Right ventricle myocardium inferior (tissue), 1 donor: ENCODE data around the gene DOK3. TPM values are rescaled to one million over a fixed set of nuclear protein-coding genes. Genes with fewer than 3 reads are reported as not detected.

Experiments
- ATAC-seq: fragments of 200-7000 bp; cut with Tn5 transposase; one replicate; pipeline ENCODE4 v1.9.1; 2020; ENCODE audit warnings: mild to moderate bottlenecking, moderate library complexity
- DNase-seq: peaks from one replicate; pipeline ENCODE4 v3.0.0; 2021; ENCODE audit errors: missing footprints
- intact Hi-C: fragments of 100-400 bp; cut with DNase I; formaldehyde crosslinking; loops from one replicate; pipeline ENCODE4 v1.11.0; 2022
- total RNA-seq: library from RNA; stranded (reverse); fragmentation: NEBNext Ultra II Directional; extraction: Animal tissue kit (Norgen Biotek cat#: 25700); gene quantifications from one replicate; pipeline ENCODE4 v1.2.1, GENCODE V29; 2021
- donor health status: DM: no; HTN: yes; CAD: no; lungs with severe emphysema.

The DOK3 gene
- total RNA-seq, 1 donor from 2014 or later, result 4.4 TPM

- DNase-seq, result no peak
- intact Hi-C loops, result no loop called here
- ATAC-seq, result no peak
Measured at GRCh38 chr5:177503351-177504085, 6.1 kb downstream of the DOK3 start.

GRCh38 chr5:177502886-177503285, 6.7 kb downstream of the DOK3 start:
- DNase-seq (no peak), ATAC-seq (no peak)
- intact Hi-C loops, result no loop called here

DNA sequence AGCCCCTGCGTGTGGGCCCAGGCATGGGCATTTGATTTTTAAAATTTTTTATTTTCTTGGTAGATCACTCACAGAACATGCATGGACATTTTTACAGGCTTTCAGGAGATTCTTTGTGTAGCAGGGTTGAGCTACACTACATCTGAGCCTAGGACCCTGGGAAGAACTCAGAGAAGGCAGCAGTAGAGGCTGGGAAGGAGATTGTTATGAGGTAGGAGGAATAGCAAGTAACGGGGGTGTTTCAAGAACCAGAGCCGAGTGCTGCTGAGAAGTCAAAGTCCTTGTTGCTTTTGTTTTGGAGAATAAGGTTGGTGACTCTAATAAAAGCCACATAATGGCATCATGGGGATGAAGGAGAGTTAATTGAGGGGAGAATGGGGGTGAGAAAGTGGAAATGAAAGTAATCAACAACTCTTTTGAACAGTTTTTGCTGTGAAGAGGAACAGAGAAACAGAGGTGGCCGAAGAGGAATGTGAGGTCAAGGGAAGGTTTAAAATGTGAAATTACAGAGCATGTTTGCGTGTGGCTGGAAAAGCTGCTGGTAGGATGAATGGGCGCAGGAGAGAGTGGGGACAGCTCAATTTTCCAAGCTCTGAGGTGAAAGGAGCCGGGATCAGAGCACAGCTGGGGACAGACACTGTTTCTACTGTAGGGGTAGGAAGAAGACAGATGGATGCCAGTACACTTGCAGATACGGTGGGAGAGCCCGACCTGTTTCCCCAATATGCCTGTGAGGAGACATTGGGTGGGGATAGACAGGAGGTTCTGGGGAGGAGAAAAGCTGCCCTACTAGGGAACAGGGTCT, 7.5 kb downstream of the DOK3 start:
- intact Hi-C loops, result loop anchor here (2.0 kb wide), 1 partner anchor 97 kb away; no protein-coding TSS in a partner anchor
- ATAC-seq (no peak), DNase-seq (no peak)

GRCh38 chr5:177500685-177501522, 8.7 kb downstream of the DOK3 start:
- intact Hi-C loops, result loop anchor here (1.0 to 2.0 kb wide), 2 partner anchors 96 to 111 kb away; no protein-coding TSS in a partner anchor
- DNase-seq, result peak; percentile 96
- peak; percentile 47 for ATAC-seq

DNA sequence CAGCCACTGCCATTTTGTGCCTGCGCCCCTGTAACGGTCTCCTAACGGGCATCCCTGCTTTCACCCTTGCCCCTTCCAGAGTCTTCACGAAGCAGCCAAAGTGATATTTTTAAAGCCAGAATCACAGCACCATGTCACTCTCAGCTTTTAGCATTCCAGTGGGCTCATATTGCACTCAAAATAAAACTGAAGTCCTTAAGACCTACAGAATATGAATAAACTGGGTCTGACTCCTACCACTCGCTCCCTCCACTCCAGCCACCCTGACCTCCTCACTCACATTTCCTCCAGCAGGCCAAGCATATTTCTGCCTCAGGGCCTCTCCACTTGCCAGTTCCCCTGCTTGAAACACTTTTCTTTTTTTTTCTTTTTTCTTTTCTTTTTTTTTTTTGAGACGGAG, 9.8 kb downstream of the DOK3 start:
- no peak for DNase-seq
- intact Hi-C loops, result loop anchor here (1.0 to 2.0 kb wide), 2 partner anchors 95 to 110 kb away; no protein-coding TSS in a partner anchor
- ATAC-seq, result no peak

- ATAC-seq, result peak; percentile 15
- peak; percentile 80 for DNase-seq
- intact Hi-C loops, result loop anchor here (1.0 kb wide), 1 partner anchor 42 kb away; no protein-coding TSS in a partner anchor
Measured at GRCh38 chr5:177498013-177498787, 11.4 kb downstream of the DOK3 start.

DNA sequence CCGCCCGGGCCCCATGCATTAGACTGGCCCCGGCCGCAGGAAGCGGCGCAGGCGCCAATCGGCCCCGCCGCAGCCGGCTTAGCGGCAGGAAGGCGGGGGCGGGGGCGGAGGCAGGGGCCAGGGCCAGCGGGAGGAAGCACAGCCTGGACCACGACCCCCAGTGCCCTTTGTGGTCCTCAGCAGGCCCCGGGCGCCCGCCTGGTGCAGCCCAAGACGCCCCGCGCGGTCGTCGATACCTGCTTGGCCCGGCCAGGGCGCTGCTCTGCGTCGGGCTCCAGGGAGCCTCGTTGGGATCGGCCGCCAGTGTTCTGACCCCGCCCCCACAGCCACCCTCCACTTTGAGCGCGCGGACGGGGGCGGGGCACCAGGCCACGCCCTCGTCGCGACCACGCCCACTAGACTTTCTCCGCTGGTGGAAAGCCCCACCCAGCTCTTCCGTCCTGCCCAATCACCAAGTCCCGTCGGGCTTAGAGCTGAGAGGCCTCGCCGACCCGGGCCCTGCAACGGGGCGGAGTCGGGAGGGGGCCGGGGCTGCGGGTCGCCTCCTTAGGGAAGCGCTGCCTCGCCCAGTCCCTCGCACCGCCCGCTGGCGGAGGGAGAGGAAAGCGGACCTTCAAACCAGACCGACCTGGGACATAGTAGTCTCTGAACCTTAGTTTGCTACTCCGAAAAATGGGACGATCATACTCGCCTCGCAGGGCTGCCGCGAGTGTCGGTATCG, 12.2 kb downstream of the DOK3 start, which contains the start of gene PDLIM7:
Gene PDLIM7 (minus strand): TSS at position 313 of the 721 bp plus-strand sequence. CDS start 1,092 bp downstream, outside the sequence.
- peak; percentile 98 for DNase-seq
- ATAC-seq, result peak; percentile 90
- intact Hi-C loops, result loop anchor here (1.0 kb wide), 2 partner anchors 41 to 71 kb away; partner anchors contain the start of gene GRK6

DNA sequence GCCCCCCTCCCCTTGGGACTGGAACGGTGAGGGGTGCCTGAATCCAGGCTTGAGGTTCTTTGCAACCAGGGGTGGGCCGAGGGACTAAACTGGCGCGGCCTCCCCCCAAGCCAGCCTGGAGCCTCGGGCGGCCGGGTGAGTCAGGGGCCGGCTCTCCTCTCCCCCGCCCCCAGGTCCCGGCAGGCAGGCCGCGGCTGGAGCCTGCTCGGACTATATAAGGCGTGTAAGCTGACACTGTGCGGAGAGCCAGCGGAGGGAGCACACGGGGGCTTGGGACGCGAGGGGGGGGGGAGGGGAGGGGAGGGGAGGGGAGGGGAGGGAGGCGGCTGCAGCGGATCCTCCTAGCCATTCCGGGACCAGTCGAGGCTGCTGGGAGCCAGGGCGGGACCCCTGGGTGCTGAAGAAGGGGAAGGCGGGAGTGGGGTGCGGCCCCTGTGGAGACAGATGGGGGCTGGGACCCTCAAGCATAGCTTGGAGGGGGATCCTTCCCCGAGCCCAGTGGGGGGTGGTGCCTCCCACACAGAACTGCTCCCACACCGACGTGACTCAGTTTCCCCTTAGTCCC, 12.8 kb downstream of the DOK3 start:
- ATAC-seq, result peak; percentile 62
- intact Hi-C loops, result loop anchor here (1.0 kb wide), 2 partner anchors 18 to 71 kb away; partner anchors contain the start of gene GRK6
- DNase-seq, result peak; percentile 90

DNA sequence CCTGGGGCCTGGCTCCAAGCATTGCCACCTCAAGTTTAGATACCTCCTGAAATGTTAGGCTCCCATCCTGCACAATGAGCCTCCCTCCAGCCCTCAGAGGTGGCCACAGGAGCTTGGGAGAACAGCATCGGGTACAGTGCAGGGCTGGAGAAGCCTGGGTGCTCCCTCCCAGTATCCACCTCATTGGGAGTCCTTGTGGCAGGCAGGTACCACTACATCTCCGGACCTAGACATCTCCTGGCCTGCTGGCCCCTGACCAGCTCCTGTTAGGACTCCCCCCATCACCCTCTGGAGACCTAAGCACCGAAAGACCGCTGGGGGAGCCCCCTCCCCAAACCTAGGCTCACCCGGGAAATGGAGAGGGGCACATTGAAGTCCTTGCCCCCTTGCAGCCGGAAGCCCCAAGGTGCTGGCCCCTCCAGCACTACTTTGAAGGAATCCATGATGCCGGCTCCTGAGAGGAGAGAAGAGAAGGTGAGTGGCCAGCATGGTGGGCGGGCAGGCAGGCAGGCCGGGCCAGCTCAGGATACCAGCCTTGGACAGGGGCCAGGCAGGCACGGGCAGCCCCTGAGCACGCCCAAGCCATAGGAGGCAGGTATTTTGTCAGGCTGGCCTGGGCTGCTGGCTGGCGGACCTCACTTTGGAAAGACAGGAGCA, 13.4 kb downstream of the DOK3 start:
- DNase-seq (no peak), ATAC-seq (no peak)
- intact Hi-C loops, result loop anchor here (1.0 kb wide), 1 partner anchor 17 kb away; no protein-coding TSS in a partner anchor

GRCh38 chr5:177495243-177496060, 14.2 kb downstream of the DOK3 start:
- intact Hi-C loops, result loop anchor here (1.0 kb wide), 1 partner anchor 16 kb away; no protein-coding TSS in a partner anchor
- no peak for DNase-seq
- ATAC-seq, result no peak

DNA sequence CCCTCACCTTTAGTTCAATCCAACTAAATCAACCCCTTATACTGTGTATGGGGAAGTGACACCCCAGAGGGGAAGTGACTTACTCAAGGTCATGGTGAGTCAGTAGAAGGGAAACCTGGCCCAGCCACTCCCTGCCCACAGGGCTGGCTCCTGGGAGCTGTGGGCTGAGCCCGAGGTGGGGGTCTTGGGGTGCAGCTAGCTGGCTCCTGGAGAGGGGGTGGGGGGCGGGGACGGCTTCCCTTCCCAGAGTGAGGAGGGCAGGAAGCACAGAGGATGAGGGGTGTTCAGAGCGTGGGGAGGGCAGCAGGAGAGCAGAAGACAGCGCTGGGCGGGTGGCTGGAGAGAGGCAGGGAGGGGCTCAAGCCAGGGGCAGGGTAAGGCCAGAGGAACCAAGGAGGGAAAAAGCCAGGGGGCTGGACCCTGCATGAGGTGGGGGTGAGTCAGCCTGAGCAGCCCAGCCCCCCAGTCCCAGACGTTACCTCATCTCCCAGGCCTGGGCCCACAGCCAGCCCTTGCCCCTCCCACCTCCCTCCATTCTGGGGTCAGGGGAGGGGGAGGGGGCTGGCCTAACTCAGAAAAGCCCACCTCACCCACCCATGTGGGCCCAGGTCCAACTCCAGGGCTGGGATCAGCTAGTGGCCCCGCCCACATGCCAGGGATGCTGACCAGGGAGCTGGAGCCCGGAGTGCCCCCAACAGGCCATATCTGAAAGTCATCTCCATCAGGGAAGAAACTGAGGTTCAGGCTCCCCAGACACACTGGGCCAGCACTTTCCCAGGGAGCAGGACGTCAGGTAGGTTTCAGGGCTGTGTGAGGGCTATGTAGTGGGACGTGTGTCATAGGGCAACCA, 15.1 kb downstream of the DOK3 start:
- DNase-seq (peak; percentile 76), ATAC-seq (no peak)
- intact Hi-C loops, result no loop called here

DNA sequence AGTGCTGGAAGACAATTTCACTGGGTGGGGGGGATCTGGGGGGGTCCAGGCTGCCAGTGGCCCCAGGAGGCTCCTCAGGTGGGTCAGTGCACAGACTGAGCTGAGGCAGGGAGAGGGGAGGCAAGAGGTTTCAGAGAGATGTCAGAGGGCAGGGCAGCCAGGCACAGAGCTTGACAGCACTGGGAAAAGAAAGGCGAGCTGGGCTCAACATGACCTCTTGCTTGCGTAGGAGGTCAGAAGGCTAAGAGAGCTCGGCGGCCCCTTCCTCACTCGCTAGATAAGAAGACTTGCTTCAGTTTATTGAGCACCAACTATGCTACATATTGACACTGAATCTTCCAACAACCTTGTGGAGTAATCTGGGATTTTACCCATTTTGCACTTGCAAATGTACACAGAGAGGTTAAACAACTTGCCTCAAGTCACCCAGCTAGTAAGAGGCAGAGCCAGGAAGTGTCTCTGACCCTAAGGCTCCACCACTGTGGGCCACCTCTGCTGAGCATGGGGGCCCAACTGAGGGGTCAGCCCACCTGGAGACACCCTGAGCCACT, 15.8 kb downstream of the DOK3 start:
- no peak for DNase-seq
- ATAC-seq, result no peak
- intact Hi-C loops, result no loop called here

- no peak for DNase-seq
- no peak for ATAC-seq
- intact Hi-C loops, result no loop called here
Measured at GRCh38 chr5:177492841-177493240, 16.8 kb downstream of the DOK3 start.

GRCh38 chr5:177491983-177492746, 17.5 kb downstream of the DOK3 start:
- no peak for DNase-seq
- no peak for ATAC-seq
- intact Hi-C loops, result no loop called here
